Dermis microvascular lymphatic vessel endothelial cell (primary cell): ENCODE results near the gene EMC9. TPM values are rescaled to one million over a fixed set of nuclear protein-coding genes. Genes with fewer than 3 reads are reported as not detected.

ENCODE experiments used
- DNase-seq, 2 donors: peaks; one replicate each; pipeline versions ENCODE4 v3.0.0 to v3.0.0-alpha.2; 2010; ENCODE audit warnings: low read depth in 2 of 2
- total RNA-seq: library from RNA; depleted of rRNA; stranded (reverse); fragments of >200 nt; gene quantifications from 2 replicates; pipeline ENCODE4 v1.2.1, GENCODE V29; 2014

Gene EMC9
- total RNA-seq, 1 donor from 2014 or later = 23.1 TPM

- DNase-seq = no peak
Observed at GRCh38 chr14:24089890-24090289, 51.5 kb downstream of the EMC9 start.

Other genes starting within 250 kb of the EMC9 start
- gene DHRS4, start 187.8 kb downstream of the EMC9 start, total RNA-seq = 43.4 and 53.1 TPM in 2 replicates
- 14.0 and 19.6 TPM in 2 replicates for gene DHRS4L2, start 152.7 kb downstream of the EMC9 start, total RNA-seq
- gene CARMIL3, start 89.6 kb downstream of the EMC9 start, total RNA-seq = under 0.01 TPM in 2 replicates
- gene CPNE6, start 70.0 kb downstream of the EMC9 start, total RNA-seq = not detected in 2 replicates
- 7.6 TPM in 2 replicates for gene PCK2, start 47.3 kb downstream of the EMC9 start, total RNA-seq
- gene DCAF11, start 26.8 kb downstream of the EMC9 start, total RNA-seq = 67.9 and 68.9 TPM in 2 replicates
- 1.4 and 1.8 TPM in 2 replicates for gene NRL, start 26.6 kb downstream of the EMC9 start, total RNA-seq
- 0.39 and 0.63 TPM in 2 replicates for gene FITM1, start 10.9 kb downstream of the EMC9 start, total RNA-seq
- gene PSME1, start 5.4 kb downstream of the EMC9 start, total RNA-seq = 116 and 144 TPM in 2 replicates
- 119 and 163 TPM in 2 replicates for gene PSME2, start 5.0 kb upstream of the EMC9 start, total RNA-seq
- 20.4 and 31.1 TPM in 2 replicates for gene RNF31, start 5.9 kb upstream of the EMC9 start, total RNA-seq
- 38.8 and 41.8 TPM in 2 replicates for gene IRF9, start 19.7 kb upstream of the EMC9 start, total RNA-seq
- gene REC8, start 30.5 kb upstream of the EMC9 start, total RNA-seq = 1.0 and 1.7 TPM in 2 replicates
- gene IPO4, start 47.2 kb upstream of the EMC9 start, total RNA-seq = 32.0 and 32.7 TPM in 2 replicates
- gene TM9SF1, start 53.9 kb upstream of the EMC9 start, total RNA-seq = 33.9 and 56.0 TPM in 2 replicates
- not detected in 2 replicates for gene TSSK4, start 64.1 kb upstream of the EMC9 start, total RNA-seq
- gene CHMP4A, start 71.9 kb upstream of the EMC9 start, total RNA-seq = 11.7 and 15.9 TPM in 2 replicates
- 7.0 and 10.0 TPM in 2 replicates for gene MDP1, start 74.5 kb upstream of the EMC9 start, total RNA-seq
- gene NEDD8, start 90.8 kb upstream of the EMC9 start, total RNA-seq = 172 and 193 TPM in 2 replicates
- 81.9 and 90.5 TPM in 2 replicates for gene GMPR2, start 91.3 kb upstream of the EMC9 start, total RNA-seq
- 39.9 and 57.3 TPM in 2 replicates for gene TINF2, start 101.0 kb upstream of the EMC9 start, total RNA-seq
- gene TGM1, start 121.6 kb upstream of the EMC9 start, total RNA-seq = 0.38 and 0.64 TPM in 2 replicates
- 10.7 and 19.7 TPM in 2 replicates for gene RABGGTA, start 130.0 kb upstream of the EMC9 start, total RNA-seq
- 9.1 and 14.5 TPM in 2 replicates for gene DHRS1, start 158.2 kb upstream of the EMC9 start, total RNA-seq
- gene NOP9, start 158.3 kb upstream of the EMC9 start, total RNA-seq = 23.0 and 24.8 TPM in 2 replicates
- 1.5 and 2.4 TPM in 2 replicates for gene CIDEB, start 166.4 kb upstream of the EMC9 start, total RNA-seq
- gene LTB4R2, start 168.5 kb upstream of the EMC9 start, total RNA-seq = 2.1 and 3.2 TPM in 2 replicates
- 2.0 and 2.2 TPM in 2 replicates for gene LTB4R, start 169.9 kb upstream of the EMC9 start, total RNA-seq
- 29.3 and 51.2 TPM in 2 replicates for gene ADCY4, start 193.5 kb upstream of the EMC9 start, total RNA-seq
- 1.4 and 1.8 TPM in 2 replicates for gene RIPK3, start 198.4 kb upstream of the EMC9 start, total RNA-seq
- gene NFATC4, start 226.6 kb upstream of the EMC9 start, total RNA-seq = 0.76 and 1.0 TPM in 2 replicates